ENCODE results near the gene MTA1. TPM values are rescaled to one million over a fixed set of nuclear protein-coding genes. Genes with fewer than 3 reads are reported as not detected.

MTA1 gene
- polyA plus RNA-seq, 2 of the 4 experiments (the other 2 are of a cell fraction) = 46.8 to 86.7 TPM

- FAIRE-seq = no peak
- peak in 1 of 2 experiments; percentile 59 for DNase-seq (ENCODE audit: low read depth in 1 of 2, low spot score in 1 of 2)
- Histone ChIP-seq H3K9me3 (no peaks in the 10 kb centered on the region), H3K4me1 (peaks cover 62% of the 10 kb centered on the region), H3K4me3 (peak overlapping the region; percentile 59), H3K4me2 (peak overlapping the region; percentile 92), H3K27ac (peak overlapping the region; percentile 84 to 99)
- TF ChIP-seq ZNF302 (CRISPR knock-in tag; IDR thresholded peaks at IDR 0.05) = no peak
- TF ChIP-seq RAD21 (conservative IDR thresholded peaks at IDR 0.05 in 1 of 2, IDR thresholded peaks at IDR 0.05 in 1 of 2) = peak; percentile 11 to 23; a peak in 3 of 5 replicates
- 0 out of 3 replicates have a peak, but pooled peaks have one; percentile 19 for TF ChIP-seq SMC3 (IDR thresholded peaks at IDR 0.05)
- TF ChIP-seq POLR2A (IDR thresholded peaks at IDR 0.05; ENCODE audit: low read length) = no peak
- no peak for TF ChIP-seq HES2 (IDR thresholded peaks at IDR 0.05)
- no peak for TF ChIP-seq HOXB5 (CRISPR knock-in tag; IDR thresholded peaks at IDR 0.05)
- no peak for TF ChIP-seq HOXB13 (CRISPR knock-in tag; IDR thresholded peaks at IDR 0.05; ENCODE audit: low read depth)
- no peak for TF ChIP-seq CTCF (IDR thresholded peaks at IDR 0.05)
- no peak for TF ChIP-seq MYC (IDR thresholded peaks at IDR 0.05; ENCODE audit: borderline replicate concordance, low read length)
- no peak for TF ChIP-seq EHF (CRISPR knock-in tag; IDR thresholded peaks at IDR 0.05)
- no peak for TF ChIP-seq POLR2AphosphoS2 (conservative IDR thresholded peaks at IDR 0.05; ENCODE audit: low read length)
- TF ChIP-seq MAX (IDR thresholded peaks at IDR 0.05) = no peak
- no peak for TF ChIP-seq RARB (CRISPR knock-in tag; IDR thresholded peaks at IDR 0.05)
- no peak for TF ChIP-seq HOXA7 (CRISPR knock-in tag; IDR thresholded peaks at IDR 0.05)
- CTCF ChIA-PET = interaction anchor here (0.9 to 3.8 kb wide), 11 partner anchors 9 to 513 kb away, joined by 3 to 132 read pairs (median 15); partner anchors contain the start of gene TMEM121
- WGBS (ENCODE audit: missing lambda C conversion rate) = 3% methylated on average over 8 of the region's 26 CpGs
- POLR2A ChIA-PET = interaction anchor here (2.5 kb wide), 1 partner anchor 7 kb away, joined by 81 read pairs; no protein-coding TSS in a partner anchor
- no peak for ATAC-seq
Observed at GRCh38 chr14:105487986-105488777, 68.6 kb downstream of the MTA1 start.

- TF ChIP-seq EHF (CRISPR knock-in tag; IDR thresholded peaks at IDR 0.05) (no peak), RCOR1 (IDR thresholded peaks at IDR 0.05; ENCODE audit: low read depth, low read length) (no peak), KDM1A (IDR thresholded peaks at IDR 0.05; ENCODE audit: low read depth) (no peak), CTCF (IDR thresholded peaks at IDR 0.05) (no peak), FOXS1 (CRISPR knock-in tag; IDR thresholded peaks at IDR 0.05) (no peak), EHMT2 (IDR thresholded peaks at IDR 0.05; ENCODE audit: low read depth) (no peak), HDAC2 (IDR thresholded peaks at IDR 0.05) (no peak), SREBF2 (IDR thresholded peaks at IDR 0.05) (no peak)
- Histone ChIP-seq H3K27ac (peak overlapping the region; percentile 84 to 99), H3K4me1 (peaks cover 54% of the 10 kb centered on the region), H3K4me2 (peak overlapping the region; percentile 92), H3K9me3 (no peaks in the 10 kb centered on the region), H3K4me3 (peak overlapping the region; percentile 59)
- DNase-seq (ENCODE audit: low read depth in 1 of 2, low spot score in 1 of 2) = peak in 1 of 2 experiments; percentile 44
- WGBS (ENCODE audit: missing lambda C conversion rate) = 29% methylated on average over 9 of the region's 20 CpGs
- no peak for FAIRE-seq
- ATAC-seq = no peak
- POLR2A ChIA-PET = interaction anchor here (0.9 to 2.5 kb wide), 9 partner anchors 8 to 188 kb away, joined by 3 to 81 read pairs (median 5); partner anchors contain the start of gene BRF1
- CTCF ChIA-PET = interaction anchor here (0.8 to 3.8 kb wide), 32 partner anchors 10 to 513 kb away, joined by 3 to 132 read pairs (median 6); partner anchors contain the start of genes BTBD6 and TMEM121
Observed at GRCh38 chr14:105488781-105489541, 69.3 kb downstream of the MTA1 start.
